GM18517 (cell line): Measurements from ENCODE around the gene CTNNA3.
"Not testable (repeated sequence)": the region's sequence is repeated elsewhere in the genome, so short reads cannot be mapped to it uniquely, and the experiment has no call there.

Experiments
- ATAC-seq: cut with Tn5 transposase; IDR thresholded peaks from one replicate; pipeline ENCODE4 v1.9.1; 2021; ENCODE audit warnings: mild to moderate bottlenecking, moderate library complexity; ENCODE audit not compliant: unreplicated experiment

The CTNNA3 gene

GRCh38 chr10:67519434-67519833 is 176.6 kb downstream of the CTNNA3 start:
- ATAC-seq: no peak

DNA sequence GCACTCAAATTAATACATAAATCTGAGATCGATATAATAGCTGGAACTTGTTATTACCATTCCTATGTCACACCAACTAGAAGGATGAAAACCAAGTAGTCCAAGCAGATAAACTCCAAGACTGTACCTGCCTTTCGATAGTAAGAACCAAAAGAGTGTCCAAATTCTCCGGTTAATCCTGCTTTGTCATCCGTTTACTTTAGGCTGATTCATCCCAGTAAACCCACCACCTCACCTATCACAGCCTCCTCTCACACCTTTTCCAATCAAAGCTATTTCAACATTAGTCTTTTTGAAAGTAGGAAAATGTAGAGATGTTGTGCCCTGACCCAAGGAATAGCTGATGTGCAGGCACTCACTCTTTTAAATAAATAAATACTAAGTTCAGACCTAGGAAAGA is 177.2 kb downstream of the CTNNA3 start:
- ATAC-seq: no peak

GRCh38 chr10:67518043-67518442 is 178.0 kb downstream of the CTNNA3 start:
- ATAC-seq: no peak

DNA sequence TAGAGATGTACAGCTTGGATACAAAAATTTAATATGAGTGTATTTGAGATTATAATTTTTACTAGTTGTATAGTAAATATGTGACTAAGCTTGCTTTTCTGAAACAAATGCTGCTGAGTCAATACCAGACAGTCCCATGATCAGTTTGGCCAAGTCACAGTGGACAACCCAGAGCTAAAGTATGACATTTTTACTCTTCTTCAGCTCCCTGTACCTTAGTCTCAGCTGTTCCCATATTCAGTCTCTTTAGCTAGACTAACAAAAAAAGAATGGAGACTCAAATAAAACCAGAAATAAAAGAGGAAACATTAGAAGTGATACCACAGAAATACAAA is 189.3 kb downstream of the CTNNA3 start:
- ATAC-seq: no peak

GRCh38 chr10:67506083-67506756 is 189.8 kb downstream of the CTNNA3 start:
- no peak for ATAC-seq

GRCh38 chr10:67492317-67493019 is 203.5 kb downstream of the CTNNA3 start:
- no peak for ATAC-seq

GRCh38 chr10:67487906-67488619 is 207.9 kb downstream of the CTNNA3 start:
- ATAC-seq: no peak

DNA sequence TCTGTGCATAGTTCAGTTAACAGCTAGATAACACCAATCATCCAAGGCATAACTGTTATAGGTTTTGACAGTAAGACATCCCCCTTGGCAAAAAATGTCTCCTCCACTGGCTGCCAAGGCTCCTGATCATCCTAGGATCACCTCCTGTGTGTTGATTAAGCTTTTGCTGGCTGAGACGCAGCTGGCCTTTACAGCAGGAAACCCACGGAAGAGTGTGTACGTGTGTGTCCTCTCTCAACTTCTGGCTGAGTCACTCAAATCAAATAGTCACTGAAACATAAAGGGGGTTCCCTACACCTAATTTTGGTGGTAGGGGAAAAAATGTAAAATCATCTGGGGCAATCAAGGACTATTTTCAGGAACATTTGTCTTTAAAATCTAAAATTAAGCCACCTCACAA is 208.8 kb downstream of the CTNNA3 start:
- ATAC-seq: no peak

DNA sequence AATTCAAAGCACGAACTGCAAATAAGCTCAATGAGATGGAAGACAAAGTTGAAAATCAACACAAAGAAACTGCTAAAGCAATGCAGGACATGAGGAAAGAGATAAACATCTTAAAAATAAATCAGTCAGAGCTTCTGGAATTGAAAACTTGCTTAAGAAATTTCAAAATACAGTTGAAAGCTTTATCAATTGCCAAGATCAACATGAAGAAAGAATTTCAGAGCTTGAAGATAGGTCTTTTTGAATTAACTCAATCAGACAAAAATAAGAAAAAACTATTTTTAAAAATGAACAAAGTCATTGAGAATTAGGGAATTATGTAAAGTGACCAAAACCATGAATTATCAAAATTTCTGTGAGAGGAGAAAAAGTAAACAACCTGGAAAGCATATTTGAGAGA is 218.1 kb downstream of the CTNNA3 start:
- no peak for ATAC-seq

GRCh38 chr10:67476201-67476600 is 219.8 kb downstream of the CTNNA3 start:
- ATAC-seq: no peak

GRCh38 chr10:67473850-67474633 is 222.0 kb downstream of the CTNNA3 start:
- no peak for ATAC-seq

DNA sequence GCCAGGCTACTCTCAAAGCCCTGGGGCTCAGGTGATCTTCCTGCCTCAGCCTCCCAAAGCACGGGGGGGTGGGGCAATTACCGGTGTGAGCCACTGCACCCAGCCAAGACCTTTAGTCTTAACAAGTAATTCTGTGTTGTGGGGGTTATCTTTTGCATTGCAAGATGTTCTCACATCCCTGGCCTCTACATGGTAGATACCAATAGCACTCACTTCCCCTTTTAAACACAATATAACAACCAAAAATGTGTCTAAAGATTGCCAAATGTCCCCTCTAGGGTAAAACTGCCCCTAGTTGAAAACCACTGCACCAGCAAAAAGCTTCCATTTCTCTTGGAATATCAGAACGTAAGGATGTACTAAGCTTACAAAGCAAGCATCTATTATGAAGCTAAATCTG is 225.0 kb downstream of the CTNNA3 start:
- no peak for ATAC-seq

DNA sequence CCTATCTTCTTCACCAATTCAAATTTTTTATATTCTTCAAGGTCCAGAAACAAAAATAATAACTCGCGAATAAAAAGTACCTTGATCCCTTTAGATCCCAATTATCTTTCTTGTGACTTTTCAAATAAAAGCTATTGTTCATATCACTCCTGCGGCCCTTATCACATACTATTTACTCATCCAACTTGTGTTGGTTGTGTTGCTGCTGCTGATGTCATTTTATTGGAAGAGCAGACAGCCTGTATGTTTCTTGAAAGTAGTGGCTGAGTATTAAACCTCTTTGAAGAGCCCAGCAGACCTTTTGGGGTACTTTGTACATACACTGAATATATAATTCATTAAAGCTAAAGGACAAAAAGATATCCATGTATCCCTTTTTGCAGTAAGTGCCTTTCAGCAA is 231.7 kb downstream of the CTNNA3 start:
- ATAC-seq: no peak

DNA sequence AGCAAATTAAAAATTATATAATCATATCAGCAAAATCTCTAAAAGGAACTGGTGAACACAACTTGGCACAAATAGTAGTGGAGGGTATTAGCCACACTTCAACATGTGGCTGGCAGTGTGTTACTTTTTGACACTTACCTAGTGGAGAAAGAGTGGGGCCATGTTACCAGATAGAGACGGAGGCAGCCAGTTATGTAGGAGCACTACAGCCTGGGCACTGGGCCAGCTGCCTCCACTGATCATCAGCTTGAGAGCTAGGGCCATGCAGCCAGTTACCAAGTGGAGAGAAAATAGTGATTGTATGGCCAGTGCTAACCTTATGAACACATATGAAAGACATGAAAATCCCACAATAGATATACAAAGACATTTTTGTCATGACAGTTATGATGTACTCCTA is 243.1 kb downstream of the CTNNA3 start:
- no peak for ATAC-seq

DNA sequence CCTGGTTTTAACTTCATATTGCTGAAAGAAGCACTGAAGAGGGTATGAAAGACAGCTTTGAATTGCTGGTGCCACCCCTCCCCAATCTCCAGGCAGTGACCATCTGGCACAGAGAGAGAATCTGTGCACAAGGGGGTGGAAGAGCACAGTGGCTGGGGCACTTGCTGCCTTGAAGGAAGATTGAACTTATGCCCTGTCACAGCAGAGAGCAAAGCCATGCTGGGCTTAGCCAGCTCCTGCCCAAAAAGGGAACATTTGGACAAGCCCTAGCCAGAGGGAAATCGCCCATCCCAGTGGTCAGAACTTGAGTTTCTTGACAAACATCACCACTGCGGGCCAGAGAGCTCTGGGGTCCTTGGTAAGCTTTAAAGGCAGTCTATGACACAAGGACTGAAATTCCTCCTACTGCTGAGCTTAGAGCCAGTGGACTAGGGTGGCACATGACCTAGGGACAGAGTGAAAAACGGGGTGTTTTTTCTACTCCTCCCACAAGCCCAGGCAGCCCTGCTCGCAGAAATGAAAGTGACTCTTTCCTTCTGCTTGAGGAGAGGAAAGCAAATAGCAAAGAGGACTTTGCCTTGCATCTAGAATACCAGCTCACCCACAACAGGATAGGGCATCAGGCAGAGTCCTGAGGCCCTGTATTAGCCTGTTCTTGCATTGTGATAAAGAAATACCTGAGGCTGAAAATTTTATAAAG is 257.2 kb downstream of the CTNNA3 start:
- no peak for ATAC-seq

DNA sequence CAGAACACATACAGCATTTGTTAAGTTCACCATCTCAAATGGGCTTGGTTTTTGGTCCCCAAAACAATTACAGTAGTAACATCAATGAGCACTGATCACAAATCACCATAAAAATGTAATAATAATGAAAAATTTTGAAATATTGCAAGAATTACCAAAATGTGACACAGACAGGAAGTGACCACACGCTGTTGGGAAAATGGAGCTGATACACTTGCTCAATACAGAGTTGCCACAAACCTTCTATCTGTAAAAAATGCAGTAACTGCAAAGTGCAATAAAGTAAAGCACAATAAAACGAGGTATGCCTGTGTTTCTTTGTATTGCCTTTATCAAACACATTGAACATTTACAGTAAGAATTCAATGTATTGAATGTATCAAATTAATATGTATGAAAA is 262.7 kb downstream of the CTNNA3 start:
- no peak for ATAC-seq

DNA sequence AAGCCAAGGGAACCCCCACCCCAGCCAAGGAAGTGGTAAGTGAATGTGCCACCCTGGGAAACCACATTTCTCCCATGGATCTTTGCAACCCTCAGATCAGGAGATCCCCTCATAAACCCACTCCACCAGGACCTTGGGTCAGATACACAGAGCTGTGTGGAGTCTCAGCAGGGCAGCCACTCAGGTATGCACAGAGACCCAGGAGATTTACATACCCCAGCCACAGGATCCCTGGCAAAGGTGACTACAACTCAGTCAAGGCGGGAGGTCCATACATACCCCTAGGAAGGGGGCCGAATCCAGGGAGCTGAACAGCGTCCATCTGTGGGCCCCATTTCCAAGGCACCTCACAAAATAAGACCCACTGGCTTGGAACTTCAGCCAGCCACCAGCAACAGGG is 293.4 kb downstream of the CTNNA3 start:
- no peak for ATAC-seq

DNA sequence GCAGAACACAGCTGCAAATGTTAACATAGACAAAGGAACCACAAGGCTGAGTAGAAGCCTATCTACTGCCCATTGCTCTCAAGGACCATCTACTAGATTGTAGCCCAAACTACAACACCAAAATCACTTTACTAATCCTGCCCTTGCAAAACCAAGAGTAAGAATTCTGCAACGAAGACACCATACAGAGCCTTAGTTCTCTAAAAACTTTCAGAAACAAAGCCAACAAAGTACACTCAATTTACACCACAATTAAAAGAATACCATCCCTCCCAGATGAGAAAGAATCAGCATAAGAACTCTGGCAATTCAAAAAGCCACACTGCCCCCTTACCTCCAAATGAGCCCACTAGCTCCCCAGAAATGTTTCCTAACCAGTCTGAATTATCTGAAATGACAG is 294.3 kb downstream of the CTNNA3 start:
- ATAC-seq: no peak

GRCh38 chr10:67386841-67387533 is 309.0 kb downstream of the CTNNA3 start:
- ATAC-seq: not testable (repeated sequence)

DNA sequence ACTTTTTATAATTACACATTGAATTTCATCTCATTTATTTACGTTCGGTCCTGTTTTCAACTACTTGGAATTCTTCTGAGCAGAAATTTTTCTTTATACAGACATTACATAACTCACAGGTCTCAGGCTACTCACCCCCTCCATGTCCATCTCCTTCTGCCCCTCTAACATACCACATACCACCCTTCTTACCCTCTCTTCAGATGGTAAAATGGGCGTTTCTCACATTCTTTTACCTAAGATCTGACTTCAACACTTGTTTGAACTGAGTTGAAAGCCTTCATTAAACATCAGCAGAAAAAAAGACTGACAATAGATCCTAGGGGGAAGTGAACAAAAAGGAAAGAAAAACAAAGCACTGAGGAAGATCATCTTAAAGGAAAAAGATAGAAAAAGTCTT is 309.7 kb downstream of the CTNNA3 start:
- no peak for ATAC-seq
